ENCODE data around the gene SLC6A3.
"Not testable (repeated sequence)": the region's sequence is repeated elsewhere in the genome, so short reads cannot be mapped to it uniquely, and the experiment has no call there.

SLC6A3 gene

GRCh38 chr5:1481959-1482331 is 36.7 kb upstream of the SLC6A3 start:
- TF ChIP-seq POLR2A (IDR thresholded peaks at IDR 0.05; ENCODE audit: low read depth, low read length) = no peak
- DNase-seq (ENCODE audit: insufficient read length, low spot score) = no peak
- FAIRE-seq = no peak

- no peak for TF ChIP-seq POLR2A (IDR thresholded peaks at IDR 0.05; ENCODE audit: low read depth, low read length)
- FAIRE-seq = no peak
- DNase-seq (ENCODE audit: insufficient read length, low spot score) = no peak
Observed at GRCh38 chr5:1481266-1481958, 36.2 kb upstream of the SLC6A3 start.

- FAIRE-seq (no peak), DNase-seq (ENCODE audit: insufficient read length, low spot score) (no peak)
- TF ChIP-seq POLR2A (IDR thresholded peaks at IDR 0.05; ENCODE audit: low read depth, low read length) = no peak
Observed at GRCh38 chr5:1480806-1481205, 35.6 kb upstream of the SLC6A3 start.

GRCh38 chr5:1480217-1480616 is 35.0 kb upstream of the SLC6A3 start:
- no peak for TF ChIP-seq POLR2A (IDR thresholded peaks at IDR 0.05; ENCODE audit: low read depth, low read length)
- FAIRE-seq (no peak), DNase-seq (ENCODE audit: insufficient read length, low spot score) (no peak)

GRCh38 chr5:1479581-1480188 is 34.4 kb upstream of the SLC6A3 start:
- no peak for FAIRE-seq
- TF ChIP-seq POLR2A (IDR thresholded peaks at IDR 0.05; ENCODE audit: low read depth, low read length) = no peak
- DNase-seq (ENCODE audit: insufficient read length, low spot score) = peak; percentile 63

GRCh38 chr5:1479066-1479465 is 33.8 kb upstream of the SLC6A3 start:
- no peak for DNase-seq (ENCODE audit: insufficient read length, low spot score)
- FAIRE-seq = no peak

GRCh38 chr5:1478271-1479035 is 33.2 kb upstream of the SLC6A3 start:
- no peak for TF ChIP-seq POLR2A (IDR thresholded peaks at IDR 0.05; ENCODE audit: low read depth, low read length)
- no peak for DNase-seq (ENCODE audit: insufficient read length, low spot score)
- FAIRE-seq = no peak

More at GRCh38 chr5:1479066-1479465, 33.8 kb upstream of the SLC6A3 start:
- TF ChIP-seq POLR2A (IDR thresholded peaks at IDR 0.05; ENCODE audit: low read depth, low read length) = no peak

- no peak for DNase-seq (ENCODE audit: insufficient read length, low spot score)
- TF ChIP-seq POLR2A (IDR thresholded peaks at IDR 0.05; ENCODE audit: low read depth, low read length) = no peak
- no peak for FAIRE-seq
Observed at GRCh38 chr5:1477341-1477740, 32.1 kb upstream of the SLC6A3 start.

GRCh38 chr5:1476967-1477310 is 31.7 kb upstream of the SLC6A3 start:
- TF ChIP-seq POLR2A (IDR thresholded peaks at IDR 0.05; ENCODE audit: low read depth, low read length) = no peak
- DNase-seq (ENCODE audit: insufficient read length, low spot score) = no peak
- FAIRE-seq = no peak

- no peak for DNase-seq (ENCODE audit: insufficient read length, low spot score)
- FAIRE-seq = no peak
- no peak for TF ChIP-seq POLR2A (IDR thresholded peaks at IDR 0.05; ENCODE audit: low read depth, low read length)
Observed at GRCh38 chr5:1476181-1476966, 31.1 kb upstream of the SLC6A3 start.

GRCh38 chr5:1475544-1475900 is 30.3 kb upstream of the SLC6A3 start:
- not testable (repeated sequence) for FAIRE-seq; DNase-seq (ENCODE audit: insufficient read length, low spot score)

GRCh38 chr5:1474866-1475543 is 29.8 kb upstream of the SLC6A3 start:
- TF ChIP-seq POLR2A (IDR thresholded peaks at IDR 0.05; ENCODE audit: low read depth, low read length) = no peak
- FAIRE-seq (no peak), DNase-seq (ENCODE audit: insufficient read length, low spot score) (no peak)

- no peak for DNase-seq (ENCODE audit: insufficient read length, low spot score)
- no peak for TF ChIP-seq POLR2A (IDR thresholded peaks at IDR 0.05; ENCODE audit: low read depth, low read length)
- FAIRE-seq = no peak
Observed at GRCh38 chr5:1474183-1474839, 29.1 kb upstream of the SLC6A3 start.
